ENCODE results near the gene ATP8B1.

ATP8B1 gene

GRCh38 chr18:57705832-57706595 is 97.1 kb downstream of the ATP8B1 start:
- Histone ChIP-seq H3K4me3 (ENCODE audit: severe bottlenecking) (no peak overlapping the region), H3K27me3 (ENCODE audit: insufficient read depth, poor library complexity, severe bottlenecking) (no peaks in the 10 kb centered on the region), H3K36me3 (ENCODE audit: low read depth) (no peaks in the 10 kb centered on the region), H3K9me3 (ENCODE audit: severe bottlenecking) (no peaks in the 10 kb centered on the region), H3K4me1 (ENCODE audit: insufficient read depth, poor library complexity, severe bottlenecking) (no peaks in the 10 kb centered on the region), H3K27ac (ENCODE audit: poor library complexity, severe bottlenecking) (no peak overlapping the region)
- no peak for ATAC-seq (ENCODE audit: low read depth)
- no peak for TF ChIP-seq CTCF (IDR thresholded peaks at IDR 0.05; ENCODE audit: poor library complexity, severe bottlenecking)
- no peak for DNase-seq (ENCODE audit: low spot score)

- ATAC-seq (ENCODE audit: low read depth) (no peak), DNase-seq (ENCODE audit: low spot score) (no peak)
- H3K36me3 ChIP-seq (ENCODE audit: low read depth): no peaks in the 10 kb centered on the region
- H3K4me1 ChIP-seq (ENCODE audit: insufficient read depth, poor library complexity, severe bottlenecking): no peaks in the 10 kb centered on the region
- no peak overlapping the region for H3K27ac ChIP-seq (ENCODE audit: poor library complexity, severe bottlenecking)
- H3K9me3 ChIP-seq (ENCODE audit: severe bottlenecking): no peaks in the 10 kb centered on the region
- H3K4me3 ChIP-seq (ENCODE audit: severe bottlenecking): no peak overlapping the region
- TF ChIP-seq CTCF (IDR thresholded peaks at IDR 0.05; ENCODE audit: poor library complexity, severe bottlenecking): no peak
- no peaks in the 10 kb centered on the region for H3K27me3 ChIP-seq (ENCODE audit: insufficient read depth, poor library complexity, severe bottlenecking)
Measured at GRCh38 chr18:57705011-57705410, 98.1 kb downstream of the ATP8B1 start.

GRCh38 chr18:57698571-57699276 is 104.4 kb downstream of the ATP8B1 start:
- Histone ChIP-seq H3K4me3 (ENCODE audit: severe bottlenecking) (no peak overlapping the region), H3K27ac (ENCODE audit: poor library complexity, severe bottlenecking) (no peak overlapping the region), H3K9me3 (ENCODE audit: severe bottlenecking) (no peaks in the 10 kb centered on the region), H3K4me1 (ENCODE audit: insufficient read depth, poor library complexity, severe bottlenecking) (peaks cover 13% of the 10 kb centered on the region), H3K27me3 (ENCODE audit: insufficient read depth, poor library complexity, severe bottlenecking) (no peaks in the 10 kb centered on the region), H3K36me3 (ENCODE audit: low read depth) (peaks cover 5% of the 10 kb centered on the region; the same call in 1 of the 2 replicates)
- DNase-seq (ENCODE audit: low spot score) (no peak), ATAC-seq (ENCODE audit: low read depth) (no peak)
- no peak for TF ChIP-seq CTCF (IDR thresholded peaks at IDR 0.05; ENCODE audit: poor library complexity, severe bottlenecking)

- Histone ChIP-seq H3K4me3 (ENCODE audit: severe bottlenecking) (no peak overlapping the region), H3K9me3 (ENCODE audit: severe bottlenecking) (no peaks in the 10 kb centered on the region), H3K4me1 (ENCODE audit: insufficient read depth, poor library complexity, severe bottlenecking) (peaks cover 15% of the 10 kb centered on the region), H3K36me3 (ENCODE audit: low read depth) (peaks cover 5% of the 10 kb centered on the region; the same call in 1 of the 2 replicates), H3K27me3 (ENCODE audit: insufficient read depth, poor library complexity, severe bottlenecking) (no peaks in the 10 kb centered on the region), H3K27ac (ENCODE audit: poor library complexity, severe bottlenecking) (no peak overlapping the region)
- TF ChIP-seq CTCF (IDR thresholded peaks at IDR 0.05; ENCODE audit: poor library complexity, severe bottlenecking): no peak
- no peak for ATAC-seq (ENCODE audit: low read depth)
- no peak for DNase-seq (ENCODE audit: low spot score)
Measured at GRCh38 chr18:57697426-57697825, 105.7 kb downstream of the ATP8B1 start.
